Measurements from ENCODE around the gene AATF.

GRCh38 chr17:36971508-36971907 is 22.8 kb downstream of the AATF start:
- TF ChIP-seq CTCF (IDR thresholded peaks at IDR 0.05) (no peak), POLR2A (IDR thresholded peaks at IDR 0.05) (no peak)

Measured in prostate gland (tissue), 2 donors.